DOHH2 (cell line): ENCODE measurements around the gene CCKAR.

Experiments used
- H3F3A ChIP-seq: fragments of 200-600 bp; sonication (generic), shearing (Covaris generic); 2 replicates; pipeline ENCODE4 v1.6.0; 2016; ENCODE audit warnings: antibody characterized with exemption, mild to moderate bottlenecking; ENCODE audit not compliant: control insufficient read depth, insufficient read depth
- H3K27ac ChIP-seq: fragments of 200-600 bp; sonication (generic); 2 replicates; pipeline ENCODE4 v1.5.1; 2014; ENCODE audit warnings: low read depth, mild to moderate bottlenecking, low read length, moderate library complexity
- H3K27me3 ChIP-seq: fragments of 200-600 bp; sonication (generic); 2 replicates; pipeline ENCODE4 v1.6.1; 2014; ENCODE audit warnings: mild to moderate bottlenecking, low read length, mixed read lengths; ENCODE audit not compliant: control insufficient read depth
- H3K36me3 ChIP-seq: fragments of 200-600 bp; sonication (generic); 2 replicates; pipeline ENCODE4 v1.6.1; 2014; ENCODE audit warnings: mild to moderate bottlenecking, low read length, moderate library complexity, mixed read lengths; ENCODE audit not compliant: control insufficient read depth
- H3K4me1 ChIP-seq: fragments of 200-600 bp; sonication (generic); 2 replicates; pipeline ENCODE4 v1.6.1; 2014; ENCODE audit warnings: mild to moderate bottlenecking, low read length, mixed read lengths; ENCODE audit not compliant: control insufficient read depth
- H3K4me2 ChIP-seq: fragments of 200-600 bp; sonication (generic); 2 replicates; pipeline ENCODE4 v1.6.0; 2014; ENCODE audit warnings: mild to moderate bottlenecking, low read length, moderate library complexity
- H3K4me3 ChIP-seq: fragments of 200-600 bp; sonication (generic); 2 replicates; pipeline ENCODE4 v1.5.1; 2014; ENCODE audit warnings: mild to moderate bottlenecking, low read length, mixed read lengths
- H3K79me2 ChIP-seq: fragments of 200-600 bp; sonication (generic); 2 replicates; pipeline ENCODE4 v1.6.1; 2014; ENCODE audit warnings: mild to moderate bottlenecking, low read length, mixed read lengths; ENCODE audit not compliant: control insufficient read depth
- H3K9me2 ChIP-seq: fragments of 200-600 bp; sonication (generic); replicated peaks from 2 replicates; pipeline ENCODE4 v1.6.1; 2014; ENCODE audit warnings: mild to moderate bottlenecking, low read length, mixed read lengths; ENCODE audit not compliant: control insufficient read depth
- H3K9me3 ChIP-seq: fragments of 200-600 bp; sonication (generic); 2 replicates; pipeline ENCODE4 v1.6.1; 2014; ENCODE audit warnings: antibody characterized with exemption, low read length, mixed read lengths; ENCODE audit not compliant: control insufficient read depth, insufficient read depth
- H4K20me1 ChIP-seq: fragments of 200-600 bp; sonication (generic); 2 replicates; pipeline ENCODE4 v1.6.0; 2014; ENCODE audit warnings: low read depth, mild to moderate bottlenecking, antibody characterized with exemption, low read length, moderate library complexity; ENCODE audit not compliant: control insufficient read depth, insufficient read depth
- EZH2phosphoT487 ChIP-seq: fragments of 200-600 bp; sonication (generic); IDR thresholded peaks from 2 replicates; pipeline ENCODE4 v1.6.1; 2017; ENCODE audit warnings: borderline replicate concordance, mild to moderate bottlenecking, antibody characterized with exemption, low read length, moderate library complexity, mixed read lengths
- TF ChIP-seq, protein P1 (sequence below): fragments of 200-600 bp; sonication (generic); IDR thresholded peaks from one replicate; pipeline ENCODE4 v1.5.1; 2014; ENCODE audit warnings: antibody characterized with exemption, mild to moderate bottlenecking, low read depth, low read length; ENCODE audit not compliant: poor library complexity, severe bottlenecking

The CCKAR gene

GRCh38 chr4:26452565-26453531 is 37.4 kb downstream of the CCKAR start:
- H3K4me1 ChIP-seq, result peaks cover 3% of the 10 kb centered on the region
- no peak for TF ChIP-seq EZH2phosphoT487
- TF ChIP-seq, protein P1, sequence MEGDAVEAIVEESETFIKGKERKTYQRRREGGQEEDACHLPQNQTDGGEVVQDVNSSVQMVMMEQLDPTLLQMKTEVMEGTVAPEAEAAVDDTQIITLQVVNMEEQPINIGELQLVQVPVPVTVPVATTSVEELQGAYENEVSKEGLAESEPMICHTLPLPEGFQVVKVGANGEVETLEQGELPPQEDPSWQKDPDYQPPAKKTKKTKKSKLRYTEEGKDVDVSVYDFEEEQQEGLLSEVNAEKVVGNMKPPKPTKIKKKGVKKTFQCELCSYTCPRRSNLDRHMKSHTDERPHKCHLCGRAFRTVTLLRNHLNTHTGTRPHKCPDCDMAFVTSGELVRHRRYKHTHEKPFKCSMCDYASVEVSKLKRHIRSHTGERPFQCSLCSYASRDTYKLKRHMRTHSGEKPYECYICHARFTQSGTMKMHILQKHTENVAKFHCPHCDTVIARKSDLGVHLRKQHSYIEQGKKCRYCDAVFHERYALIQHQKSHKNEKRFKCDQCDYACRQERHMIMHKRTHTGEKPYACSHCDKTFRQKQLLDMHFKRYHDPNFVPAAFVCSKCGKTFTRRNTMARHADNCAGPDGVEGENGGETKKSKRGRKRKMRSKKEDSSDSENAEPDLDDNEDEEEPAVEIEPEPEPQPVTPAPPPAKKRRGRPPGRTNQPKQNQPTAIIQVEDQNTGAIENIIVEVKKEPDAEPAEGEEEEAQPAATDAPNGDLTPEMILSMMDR, result no peak
- no peak overlapping the region for H3K4me2 ChIP-seq
- no peak overlapping the region for H3K27ac ChIP-seq
- no peaks in the 10 kb centered on the region for H3K79me2 ChIP-seq
- no peaks in the 10 kb centered on the region for H4K20me1 ChIP-seq
- H3K36me3 ChIP-seq, result no peaks in the 10 kb centered on the region
- no peaks in the 10 kb centered on the region for H3F3A ChIP-seq
- no peaks in the 10 kb centered on the region for H3K27me3 ChIP-seq
- H3K4me3 ChIP-seq, result no peak overlapping the region
- H3K9me2 ChIP-seq, result no peaks in the 10 kb centered on the region
- H3K9me3 ChIP-seq, result no peaks in the 10 kb centered on the region

DNA sequence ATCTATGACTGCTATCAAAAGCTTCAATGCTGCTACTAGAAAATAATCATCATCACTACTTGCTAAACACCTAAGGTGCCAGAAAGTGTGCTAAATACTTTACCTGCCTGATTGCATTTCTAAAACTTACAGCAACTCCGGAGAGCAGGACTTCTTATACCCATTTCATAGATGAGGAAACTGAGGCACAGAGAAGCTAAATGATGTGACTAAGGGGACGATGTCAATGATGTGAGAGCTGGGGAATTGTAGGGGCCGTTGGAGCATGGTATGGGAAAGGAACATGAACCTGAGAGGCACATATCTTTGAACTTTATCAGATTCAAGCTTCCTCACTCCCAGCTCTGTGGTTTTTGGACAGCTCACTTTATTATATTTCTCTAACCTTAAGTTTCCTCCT is 38.7 kb downstream of the CCKAR start:
- no peak overlapping the region for H3K4me2 ChIP-seq
- no peak overlapping the region for H3K4me3 ChIP-seq
- H3K4me1 ChIP-seq, result no peaks in the 10 kb centered on the region
- H3K9me3 ChIP-seq, result no peaks in the 10 kb centered on the region
- no peak overlapping the region for H3K27ac ChIP-seq
- H3K9me2 ChIP-seq, result no peaks in the 10 kb centered on the region
- no peaks in the 10 kb centered on the region for H4K20me1 ChIP-seq
- H3K36me3 ChIP-seq, result no peaks in the 10 kb centered on the region
- no peak for TF ChIP-seq EZH2phosphoT487
- TF ChIP-seq, protein P1, result no peak
- no peaks in the 10 kb centered on the region for H3K79me2 ChIP-seq
- H3K27me3 ChIP-seq, result no peaks in the 10 kb centered on the region
- H3F3A ChIP-seq, result no peaks in the 10 kb centered on the region

DNA sequence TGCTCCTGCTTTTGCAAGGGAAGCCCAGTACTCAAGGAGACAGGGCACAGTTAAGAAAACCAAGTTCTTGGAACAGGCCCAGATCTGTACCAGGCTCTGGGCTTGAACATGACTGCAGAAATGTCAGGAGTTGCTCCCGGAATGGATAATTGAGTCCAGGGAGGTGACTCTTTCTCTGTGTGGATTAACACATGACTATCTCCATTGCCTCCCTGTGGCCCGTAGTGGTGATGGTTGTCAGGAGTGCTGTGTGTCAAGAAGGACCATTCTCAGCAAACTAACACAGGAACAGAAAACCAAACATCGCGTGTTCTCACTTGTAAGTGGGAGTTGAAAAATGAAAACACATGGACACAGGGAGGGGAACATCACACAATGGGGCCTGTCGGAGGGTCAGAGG is 39.9 kb downstream of the CCKAR start:
- no peaks in the 10 kb centered on the region for H3K79me2 ChIP-seq
- no peaks in the 10 kb centered on the region for H3F3A ChIP-seq
- H3K4me1 ChIP-seq, result no peaks in the 10 kb centered on the region
- H4K20me1 ChIP-seq, result no peaks in the 10 kb centered on the region
- no peaks in the 10 kb centered on the region for H3K9me3 ChIP-seq
- H3K36me3 ChIP-seq, result no peaks in the 10 kb centered on the region
- H3K9me2 ChIP-seq, result no peaks in the 10 kb centered on the region
- H3K27ac ChIP-seq, result no peak overlapping the region
- no peak overlapping the region for H3K4me3 ChIP-seq
- no peaks in the 10 kb centered on the region for H3K27me3 ChIP-seq
- no peak overlapping the region for H3K4me2 ChIP-seq
- TF ChIP-seq, protein P1, result no peak
- TF ChIP-seq EZH2phosphoT487, result no peak
